OCI-LY1 (cell line): ENCODE results near the gene CTNS.

Experiments used
- EZH2 ChIP-seq: fragments of 200-600 bp; sonication (generic), shearing (Covaris generic); IDR thresholded peaks from 2 replicates; pipeline ENCODE4 v1.8.0; 2017; ENCODE audit warnings: borderline replicate concordance, mixed run types, mild to moderate bottlenecking, antibody characterized with exemption, low read length, moderate library complexity, mixed read lengths
- TF ChIP-seq, protein P1 (sequence below): fragments of 200-600 bp; sonication (generic), shearing (Covaris generic); IDR thresholded peaks from 2 replicates; pipeline ENCODE4 v1.5.1; 2017; ENCODE audit warnings: mild to moderate bottlenecking, antibody characterized with exemption, low read length, moderate library complexity, mixed read lengths

DNA sequence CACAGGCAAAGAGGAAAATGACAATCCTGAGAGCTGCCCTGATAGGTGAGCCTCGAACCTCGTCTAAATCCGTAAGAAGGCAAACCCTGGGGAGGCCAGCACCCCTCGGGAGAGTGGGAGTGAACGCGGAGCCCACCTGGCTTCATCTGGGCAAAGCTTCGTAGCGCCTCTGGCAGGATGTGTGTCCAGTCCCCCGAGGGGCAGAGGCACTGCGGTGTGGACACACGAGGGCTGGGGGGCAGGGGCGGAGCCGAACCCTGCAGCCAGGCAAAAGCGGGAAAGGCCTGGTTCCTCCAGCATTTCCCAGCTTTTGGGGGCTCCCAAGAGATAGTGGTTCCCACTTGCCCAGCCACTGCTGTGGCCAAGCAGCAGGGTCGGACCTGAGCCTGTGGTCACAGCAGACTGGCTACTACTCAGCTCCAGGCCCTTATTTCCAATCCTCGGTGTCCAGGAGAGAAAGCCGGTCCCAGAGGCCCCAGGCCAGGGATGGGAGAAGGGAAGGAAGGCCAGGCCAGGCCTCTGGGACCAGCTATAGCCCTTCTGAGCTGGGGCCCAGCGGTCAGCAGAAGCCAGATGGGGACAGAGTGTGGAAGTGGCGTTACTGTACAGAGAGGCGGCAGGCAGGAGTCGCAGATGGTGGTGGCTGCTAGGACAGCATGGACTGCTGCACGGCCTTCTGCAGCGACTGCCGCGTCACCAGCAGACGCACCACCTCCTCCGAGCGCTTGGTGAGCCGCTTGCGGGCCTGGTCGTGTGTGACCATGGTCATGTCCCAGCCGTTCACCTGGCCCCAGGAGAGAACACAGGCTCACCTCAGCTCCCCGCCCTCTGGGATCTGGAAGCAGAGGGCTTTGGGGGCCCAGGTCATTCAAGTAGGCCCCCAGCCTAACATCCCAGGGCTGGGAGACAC, 26.8 kb downstream of the CTNS start:
- TF ChIP-seq, protein P1, sequence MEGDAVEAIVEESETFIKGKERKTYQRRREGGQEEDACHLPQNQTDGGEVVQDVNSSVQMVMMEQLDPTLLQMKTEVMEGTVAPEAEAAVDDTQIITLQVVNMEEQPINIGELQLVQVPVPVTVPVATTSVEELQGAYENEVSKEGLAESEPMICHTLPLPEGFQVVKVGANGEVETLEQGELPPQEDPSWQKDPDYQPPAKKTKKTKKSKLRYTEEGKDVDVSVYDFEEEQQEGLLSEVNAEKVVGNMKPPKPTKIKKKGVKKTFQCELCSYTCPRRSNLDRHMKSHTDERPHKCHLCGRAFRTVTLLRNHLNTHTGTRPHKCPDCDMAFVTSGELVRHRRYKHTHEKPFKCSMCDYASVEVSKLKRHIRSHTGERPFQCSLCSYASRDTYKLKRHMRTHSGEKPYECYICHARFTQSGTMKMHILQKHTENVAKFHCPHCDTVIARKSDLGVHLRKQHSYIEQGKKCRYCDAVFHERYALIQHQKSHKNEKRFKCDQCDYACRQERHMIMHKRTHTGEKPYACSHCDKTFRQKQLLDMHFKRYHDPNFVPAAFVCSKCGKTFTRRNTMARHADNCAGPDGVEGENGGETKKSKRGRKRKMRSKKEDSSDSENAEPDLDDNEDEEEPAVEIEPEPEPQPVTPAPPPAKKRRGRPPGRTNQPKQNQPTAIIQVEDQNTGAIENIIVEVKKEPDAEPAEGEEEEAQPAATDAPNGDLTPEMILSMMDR, result no peak
- no peak for TF ChIP-seq EZH2
